Body of pancreas (tissue), 4 donors: ENCODE measurements around the gene FOXO6.

Experiments used
- POLR2A ChIP-seq, 3 donors: fragments of 450-650 bp; IDR thresholded peaks; one replicate each; pipeline ENCODE4 v1.6.1; 2016; ENCODE audit warnings: antibody characterized with exemption in 3 of 3, mild to moderate bottlenecking in 2 of 3
- TF ChIP-seq, protein P1 (sequence below), 7 experiments: fragments of 450-650 bp in 4 of 7; fragments of 200-600 bp in 3 of 7; sonication (generic) in 3 of 7; IDR thresholded peaks; one replicate each; pipeline ENCODE4 v1.5.1; 2016 to 2019; ENCODE audit warnings: antibody characterized with exemption in 7 of 7

DNA sequence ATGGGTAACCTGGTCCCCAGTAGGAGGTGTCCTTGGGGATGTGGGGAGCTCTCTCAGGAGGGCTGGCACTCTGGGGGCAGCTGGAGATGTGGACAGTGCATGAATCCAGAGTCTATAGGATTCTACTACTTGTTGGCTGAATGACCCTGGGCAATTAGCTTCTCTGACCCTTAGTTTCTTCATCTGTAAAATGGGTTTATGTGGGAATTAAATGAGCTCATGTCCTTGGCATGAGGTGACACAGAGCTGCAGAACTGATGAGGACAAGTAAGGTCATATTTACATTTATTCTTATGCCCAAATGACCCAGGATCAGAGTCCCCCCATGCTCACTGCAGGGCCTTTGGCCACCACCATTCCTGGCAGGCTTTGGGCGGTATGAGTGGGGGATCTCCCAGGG, 29.3 kb downstream of the FOXO6 start:
- TF ChIP-seq, protein P1, sequence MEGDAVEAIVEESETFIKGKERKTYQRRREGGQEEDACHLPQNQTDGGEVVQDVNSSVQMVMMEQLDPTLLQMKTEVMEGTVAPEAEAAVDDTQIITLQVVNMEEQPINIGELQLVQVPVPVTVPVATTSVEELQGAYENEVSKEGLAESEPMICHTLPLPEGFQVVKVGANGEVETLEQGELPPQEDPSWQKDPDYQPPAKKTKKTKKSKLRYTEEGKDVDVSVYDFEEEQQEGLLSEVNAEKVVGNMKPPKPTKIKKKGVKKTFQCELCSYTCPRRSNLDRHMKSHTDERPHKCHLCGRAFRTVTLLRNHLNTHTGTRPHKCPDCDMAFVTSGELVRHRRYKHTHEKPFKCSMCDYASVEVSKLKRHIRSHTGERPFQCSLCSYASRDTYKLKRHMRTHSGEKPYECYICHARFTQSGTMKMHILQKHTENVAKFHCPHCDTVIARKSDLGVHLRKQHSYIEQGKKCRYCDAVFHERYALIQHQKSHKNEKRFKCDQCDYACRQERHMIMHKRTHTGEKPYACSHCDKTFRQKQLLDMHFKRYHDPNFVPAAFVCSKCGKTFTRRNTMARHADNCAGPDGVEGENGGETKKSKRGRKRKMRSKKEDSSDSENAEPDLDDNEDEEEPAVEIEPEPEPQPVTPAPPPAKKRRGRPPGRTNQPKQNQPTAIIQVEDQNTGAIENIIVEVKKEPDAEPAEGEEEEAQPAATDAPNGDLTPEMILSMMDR (IDR thresholded peaks at IDR 0.05) = no peak
- no peak for TF ChIP-seq POLR2A (IDR thresholded peaks at IDR 0.05)
